Upper lobe of left lung (tissue), 6 donors: Measurements from ENCODE around the gene OSBPL7. TPM values are rescaled to one million over a fixed set of nuclear protein-coding genes. Genes with fewer than 3 reads are reported as not detected.

Experiments
- ATAC-seq, 2 donors: fragments of 200-7000 bp; cut with Tn5 transposase; one replicate each; pipeline ENCODE4 v1.9.1; 2022; ENCODE audit warnings: mild to moderate bottlenecking in 2 of 2, moderate library complexity in 2 of 2; ENCODE audit not compliant: low FRiP score in 2 of 2
- DNase-seq, 2 donors: peaks; one replicate each; pipeline ENCODE4 v3.0.0-alpha.2; 2019 to 2020
- H3K27ac ChIP-seq, 4 donors: fragments of 200-600 bp; sonication (generic); one replicate each; pipeline ENCODE4 v1.5.1; 2016 to 2019
- H3K27me3 ChIP-seq, 4 donors: fragments of 200-600 bp; sonication (generic); one replicate each; pipeline ENCODE4 v1.5.1; 2017 to 2019
- H3K36me3 ChIP-seq, 4 donors: fragments of 200-600 bp; sonication (generic); one replicate each; pipeline ENCODE4 v1.5.1; 2016 to 2019
- H3K4me1 ChIP-seq, 4 donors: fragments of 200-600 bp; sonication (generic); one replicate each; pipeline ENCODE4 v1.5.1; 2018 to 2019
- H3K4me3 ChIP-seq, 4 donors: fragments of 200-600 bp; sonication (generic); one replicate each; pipeline ENCODE4 v1.5.1; 2017 to 2019; ENCODE audit warnings: mild to moderate bottlenecking in 2 of 4, moderate library complexity in 1 of 4
- H3K9me3 ChIP-seq, 4 donors: fragments of 200-600 bp; sonication (generic); one replicate each; pipeline ENCODE4 v1.5.1; 2018 to 2019
- CTCF ChIP-seq, 6 experiments: fragments of 450-650 bp in 4 of 6; fragments of 200-600 bp in 2 of 6; sonication (generic) in 2 of 6; IDR thresholded peaks; one replicate each; pipeline ENCODE4 v1.5.1; 2016 to 2019; ENCODE audit warnings: antibody characterized with exemption in 6 of 6
- EP300 ChIP-seq, 4 donors: sonication (generic); formaldehyde crosslinking; IDR thresholded peaks; one replicate each; pipeline ENCODE4 v1.5.1; 2017; ENCODE audit warnings: antibody characterized with exemption in 4 of 4, control low read depth in 2 of 4
- POLR2A ChIP-seq, 4 donors: fragments of 450-650 bp; IDR thresholded peaks; one replicate each; pipeline ENCODE4 v1.5.1; 2016 to 2017; ENCODE audit warnings: antibody characterized with exemption in 4 of 4, mild to moderate bottlenecking in 2 of 4
- POLR2AphosphoS5 ChIP-seq, 2 donors: sonication (generic); formaldehyde crosslinking; IDR thresholded peaks; one replicate each; pipeline ENCODE4 v1.5.1; 2017; ENCODE audit warnings: antibody characterized with exemption in 2 of 2
- WGBS, 2 donors: methylation state at CpG; one replicate each; pipeline ENCODE4 v1.1.5; 2017 to 2018; 5-methylcytosine and 5-hydroxymethylcytosine counted together
- total RNA-seq, 6 donors: library from RNA; depleted of rRNA in 4 of 6; stranded (reverse); fragments of >200 nt in 4 of 6; gene quantifications; one replicate each; pipeline versions ENCODE4 v1.1.0 to v1.2.1, GENCODE V29; 2016 to 2021
- donor health status: DM: no; HTN: no; CAD: no; lungs with moderate emphysema.
- donor health status: DM: no; HTN: yes; CAD: no; lungs with severe emphysema.

OSBPL7 gene
- total RNA-seq, 6 donors from 2014 or later = 10.7 to 44.0 (median 19.3) TPM

DNA sequence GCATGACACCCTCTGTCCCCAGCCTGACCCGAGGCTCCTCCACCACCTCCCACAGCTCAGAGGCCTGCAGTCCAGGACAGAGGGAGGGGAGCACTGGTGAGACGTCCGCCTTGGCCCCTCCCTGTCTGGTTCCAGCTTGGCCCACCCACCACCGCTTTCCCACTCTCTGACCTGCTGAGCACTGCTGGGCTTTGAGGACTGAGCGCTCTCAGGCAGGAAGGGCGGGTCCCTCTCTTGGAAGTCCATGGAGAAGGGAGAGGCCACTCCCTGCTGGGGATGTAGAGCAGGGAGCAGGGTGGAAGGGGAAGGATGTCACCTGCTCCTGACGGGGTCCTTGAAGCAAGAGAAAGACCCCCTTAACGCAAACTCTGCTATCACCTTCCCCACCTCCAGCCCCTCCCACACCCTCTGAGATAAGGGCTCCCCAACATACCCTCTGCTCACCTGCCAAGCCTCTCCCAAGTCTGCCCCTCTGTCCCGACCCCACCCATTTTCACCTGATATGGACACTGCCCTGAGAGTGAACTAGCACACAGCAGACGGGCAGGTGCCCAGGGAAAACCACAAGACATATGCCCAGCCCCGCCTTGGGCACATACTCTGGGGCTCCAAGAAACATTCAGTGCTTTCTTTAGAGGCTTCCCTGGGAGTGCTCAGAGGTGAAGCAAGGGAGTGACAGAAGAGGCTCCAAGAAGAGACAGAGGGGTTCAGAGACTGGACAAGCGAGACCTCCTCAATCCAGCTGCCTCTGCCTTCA lies 1.4 kb downstream of the OSBPL7 start:
- Histone ChIP-seq H3K9me3 (no peaks in the 10 kb centered on the region), H3K4me3 (peak overlapping the region in 3 of 4 donors; percentile 49 to 67 (median 61)), H3K4me1 (peaks cover 23 to 38% (median 26%) of the 10 kb centered on the region in 4 donors), H3K27me3 (no peaks in the 10 kb centered on the region), H3K27ac (peak overlapping the region; percentile 21 to 68 (median 62)), H3K36me3 (peaks cover 6 to 66% (median 58%) of the 10 kb centered on the region in 4 donors)
- WGBS, 2 donors = 39 to 41% methylated on average over 11 to 12 of the region's 12 CpGs
- DNase-seq (peak in 1 of 2 donors; percentile 82), ATAC-seq (peak; percentile 9 to 68)
- TF ChIP-seq POLR2A (IDR thresholded peaks at IDR 0.05) = no peak
- peak in 1 of 2 donors; percentile 6 for TF ChIP-seq POLR2AphosphoS5 (IDR thresholded peaks at IDR 0.05)

DNA sequence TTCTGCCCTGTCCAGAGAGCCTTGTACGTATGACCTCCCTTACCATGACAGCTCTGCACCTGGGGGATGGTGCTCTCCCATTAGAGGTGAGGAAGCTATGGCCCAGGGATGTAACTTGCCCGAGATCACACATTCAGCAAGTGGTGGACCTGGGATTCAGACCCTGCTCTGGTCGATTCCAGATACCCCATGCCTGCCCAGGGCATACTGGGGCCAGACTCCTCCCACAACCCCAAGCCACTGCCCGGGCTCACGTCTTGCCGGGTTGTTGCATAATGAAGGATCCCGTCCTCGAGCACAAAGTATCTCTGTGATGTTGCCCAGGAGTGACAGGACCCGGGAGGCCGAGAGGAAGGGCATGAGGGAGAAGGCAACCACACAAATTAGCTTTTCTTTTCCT lies 2.1 kb downstream of the OSBPL7 start:
- H3K4me3 ChIP-seq = no peak overlapping the region
- peak overlapping the region in 3 of 4 donors; percentile 21 to 68 (median 61) for H3K27ac ChIP-seq
- ATAC-seq = no peak

GRCh38 chr17:47818002-47818695 lies 3.4 kb downstream of the OSBPL7 start:
- ATAC-seq (no peak), DNase-seq (no peak)
- TF ChIP-seq CTCF (IDR thresholded peaks at IDR 0.05) = no peak
- TF ChIP-seq POLR2AphosphoS5 (IDR thresholded peaks at IDR 0.05) = no peak
- TF ChIP-seq EP300 (IDR thresholded peaks at IDR 0.05) = no peak
- TF ChIP-seq POLR2A (IDR thresholded peaks at IDR 0.05) = no peak
- peaks cover 23 to 38% (median 26%) of the 10 kb centered on the region in 4 donors for H3K4me1 ChIP-seq
- no peaks in the 10 kb centered on the region for H3K9me3 ChIP-seq
- no peaks in the 10 kb centered on the region for H3K27me3 ChIP-seq
- no peak overlapping the region for H3K4me3 ChIP-seq
- WGBS, 2 donors = 79 to 96% methylated on average over 3 to 11 of the region's 11 CpGs
- peaks cover 6 to 66% (median 57%) of the 10 kb centered on the region in 4 donors for H3K36me3 ChIP-seq
- no peak overlapping the region for H3K27ac ChIP-seq

More for the DNA sequence above, 2.1 kb downstream of the OSBPL7 start:
- Histone ChIP-seq H3K9me3 (no peaks in the 10 kb centered on the region), H3K4me1 (peaks cover 23 to 38% (median 26%) of the 10 kb centered on the region in 4 donors), H3K27me3 (no peaks in the 10 kb centered on the region), H3K36me3 (peaks cover 6 to 66% (median 61%) of the 10 kb centered on the region in 4 donors)
- WGBS, 2 donors = 67 to 74% methylated on average over 8 to 10 of the region's 10 CpGs
- TF ChIP-seq EP300 (IDR thresholded peaks at IDR 0.05) = no peak
- no peak for TF ChIP-seq CTCF (IDR thresholded peaks at IDR 0.05)
- TF ChIP-seq POLR2AphosphoS5 (IDR thresholded peaks at IDR 0.05) = no peak
- no peak for TF ChIP-seq POLR2A (IDR thresholded peaks at IDR 0.05)
- DNase-seq = no peak

GRCh38 chr17:47816947-47817346 lies 4.6 kb downstream of the OSBPL7 start:
- peaks cover 9 to 77% (median 63%) of the 10 kb centered on the region in 4 donors for H3K36me3 ChIP-seq
- peaks cover 18 to 30% (median 22%) of the 10 kb centered on the region in 4 donors for H3K4me1 ChIP-seq
- 95 to 96% methylated on average over 4 to 10 of the region's 10 CpGs for WGBS, 2 donors
- H3K27ac ChIP-seq = no peak overlapping the region
- H3K9me3 ChIP-seq = no peaks in the 10 kb centered on the region
- H3K4me3 ChIP-seq = no peak overlapping the region
- DNase-seq (no peak), ATAC-seq (no peak)
- no peaks in the 10 kb centered on the region for H3K27me3 ChIP-seq
- no peak for TF ChIP-seq POLR2A (IDR thresholded peaks at IDR 0.05)
- no peak for TF ChIP-seq EP300 (IDR thresholded peaks at IDR 0.05)
- TF ChIP-seq POLR2AphosphoS5 (IDR thresholded peaks at IDR 0.05) = no peak
- TF ChIP-seq CTCF (IDR thresholded peaks at IDR 0.05) = no peak

DNA sequence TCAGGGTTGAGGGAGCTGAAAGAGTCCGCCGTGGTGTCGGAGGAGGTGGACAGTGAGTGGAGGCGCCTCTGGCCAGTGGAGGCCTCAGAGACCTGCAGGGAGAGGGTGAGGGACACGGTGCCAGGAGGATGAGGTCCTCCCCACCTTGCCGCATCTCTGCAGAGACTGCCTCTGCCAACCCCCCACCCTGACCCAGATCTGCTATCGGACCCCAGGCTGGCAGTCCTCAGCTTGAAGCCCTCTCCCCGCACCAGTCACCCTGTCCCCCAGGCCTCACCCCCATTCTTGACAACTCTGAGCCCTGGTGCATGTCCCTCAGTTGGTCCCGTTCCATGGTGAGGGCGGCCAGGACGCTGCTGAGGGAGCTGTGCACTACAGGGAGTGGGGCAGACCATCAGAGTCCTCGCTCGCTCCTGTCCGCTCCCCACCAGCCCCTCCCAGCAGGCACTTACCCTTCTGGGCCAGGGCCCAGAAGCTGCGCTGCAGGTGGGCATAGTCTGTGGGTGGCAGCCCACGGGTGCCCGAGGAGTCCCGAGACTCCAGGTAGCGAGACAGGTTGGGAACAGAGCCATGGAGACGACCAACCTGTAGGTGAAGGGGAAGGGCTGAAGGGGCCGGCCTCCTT lies 5.4 kb downstream of the OSBPL7 start:
- H3K27me3 ChIP-seq = no peaks in the 10 kb centered on the region
- H3K27ac ChIP-seq = no peak overlapping the region
- DNase-seq = no peak
- TF ChIP-seq EP300 (IDR thresholded peaks at IDR 0.05) = no peak
- no peak for TF ChIP-seq POLR2A (IDR thresholded peaks at IDR 0.05)
- no peak for TF ChIP-seq CTCF (IDR thresholded peaks at IDR 0.05)
- no peak for TF ChIP-seq POLR2AphosphoS5 (IDR thresholded peaks at IDR 0.05)
- no peak for ATAC-seq
- H3K9me3 ChIP-seq = no peaks in the 10 kb centered on the region
- WGBS, 2 donors = 93 to 97% methylated on average over 10 to 18 of the region's 21 CpGs
- peaks cover 15 to 23% (median 17%) of the 10 kb centered on the region in 4 donors for H3K4me1 ChIP-seq
- H3K4me3 ChIP-seq = no peak overlapping the region
- H3K36me3 ChIP-seq = peaks cover 9 to 84% (median 66%) of the 10 kb centered on the region in 4 donors
